Esophagus squamous epithelium (tissue), 5 donors: ENCODE measurements around the gene CDC42BPA. TPM values are rescaled to one million over a fixed set of nuclear protein-coding genes. Genes with fewer than 3 reads are reported as not detected.

Source experiments
- DNase-seq: peaks from one replicate; lab custom pipeline; 2025; lab: John Stamatoyannopoulos, UW
- H3K27ac ChIP-seq, 4 donors: fragments of 200-600 bp; sonication (generic); one replicate each; pipeline ENCODE4 v1.5.1; 2016 to 2019; ENCODE audit warnings: mild to moderate bottlenecking in 1 of 4
- H3K27me3 ChIP-seq, 4 donors: fragments of 200-600 bp; sonication (generic); 1 replicate in 3 of 4; 2 replicates in 1 of 4; pipeline versions ENCODE4 v1.5.1 to v1.6.0; 2017 to 2021; ENCODE audit warnings: antibody characterized with exemption in 1 of 4
- H3K36me3 ChIP-seq, 3 donors: fragments of 200-600 bp; sonication (generic); one replicate each; pipeline ENCODE4 v1.5.1; 2016 to 2019
- H3K4me1 ChIP-seq, 3 donors: fragments of 200-600 bp; sonication (generic); one replicate each; pipeline ENCODE4 v1.5.1; 2017 to 2019
- H3K4me3 ChIP-seq, 4 donors: fragments of 200-600 bp; sonication (generic); 1 replicate in 3 of 4; 2 replicates in 1 of 4; pipeline ENCODE4 v1.5.1; 2016 to 2019; ENCODE audit warnings: mild to moderate bottlenecking in 2 of 4, moderate library complexity in 1 of 4
- H3K9me3 ChIP-seq, 3 donors: fragments of 200-600 bp; sonication (generic); one replicate each; pipeline ENCODE4 v1.5.1; 2016 to 2019
- POLR2A ChIP-seq, 4 donors: fragments of 450-650 bp; IDR thresholded peaks; one replicate each; pipeline ENCODE4 v1.6.1; 2017; ENCODE audit warnings: antibody characterized with exemption in 4 of 4, mild to moderate bottlenecking in 4 of 4, moderate library complexity in 3 of 4
- WGBS, 2 donors: methylation state at CpG; one replicate each; pipeline ENCODE4 v1.1.5; 2018; 5-methylcytosine and 5-hydroxymethylcytosine counted together
- intact Hi-C: fragments of 100-400 bp; cut with DNase I; formaldehyde crosslinking; loops from one replicate; pipeline ENCODE4 v1.15.0; 2022
- total RNA-seq, 4 donors: library from RNA; depleted of rRNA; stranded (reverse); fragments of >200 nt; gene quantifications; one replicate each; pipeline ENCODE4 v1.1.0, GENCODE V29; 2016
- TF ChIP-seq, protein P1 (sequence below), 6 experiments: fragments of 450-650 bp in 4 of 6; fragments of 200-600 bp in 2 of 6; sonication (generic) in 2 of 6; IDR thresholded peaks; one replicate each; pipeline ENCODE4 v1.5.1; 2016 to 2019; ENCODE audit warnings: antibody characterized with exemption in 6 of 6, mild to moderate bottlenecking in 4 of 6, moderate library complexity in 4 of 6
- donor health status: DM: yes; HTN: yes; CAD: no.

Gene CDC42BPA
- total RNA-seq, 4 donors from 2014 or later, result 4.3 to 33.6 (median 17.2) TPM

DNA sequence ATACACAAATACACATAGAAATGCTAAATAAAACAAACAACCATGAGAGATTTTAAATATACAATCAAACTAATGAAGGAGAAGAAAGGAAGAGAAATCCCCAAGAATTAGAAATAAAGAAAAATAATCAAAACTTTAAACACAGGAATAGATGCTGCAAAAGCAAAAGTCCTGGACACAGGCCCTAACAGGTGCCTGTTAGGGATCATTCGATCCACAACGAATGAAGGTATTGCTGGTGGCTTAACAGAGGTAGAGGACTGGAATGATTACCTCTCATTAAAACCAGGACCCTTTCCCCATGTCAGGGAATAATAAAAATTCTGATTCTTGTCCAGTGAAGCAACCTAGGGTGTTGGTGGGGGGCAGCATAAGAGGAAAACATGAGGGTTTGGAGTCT, 56.8 kb downstream of the CDC42BPA start:
- Histone ChIP-seq H3K4me3 (no peak overlapping the region), H3K4me1 (peaks cover 0 to 4% (median 0%) of the 10 kb centered on the region in 3 donors), H3K27ac (no peak overlapping the region), H3K9me3 (no peaks in the 10 kb centered on the region), H3K36me3 (no peaks in the 10 kb centered on the region), H3K27me3 (no peaks in the 10 kb centered on the region)
- WGBS, 2 donors, result 87 to 91% methylated on average over 2 of the region's 2 CpGs
- no peak for DNase-seq
- intact Hi-C loops, result no loop called here
- TF ChIP-seq, protein P1, sequence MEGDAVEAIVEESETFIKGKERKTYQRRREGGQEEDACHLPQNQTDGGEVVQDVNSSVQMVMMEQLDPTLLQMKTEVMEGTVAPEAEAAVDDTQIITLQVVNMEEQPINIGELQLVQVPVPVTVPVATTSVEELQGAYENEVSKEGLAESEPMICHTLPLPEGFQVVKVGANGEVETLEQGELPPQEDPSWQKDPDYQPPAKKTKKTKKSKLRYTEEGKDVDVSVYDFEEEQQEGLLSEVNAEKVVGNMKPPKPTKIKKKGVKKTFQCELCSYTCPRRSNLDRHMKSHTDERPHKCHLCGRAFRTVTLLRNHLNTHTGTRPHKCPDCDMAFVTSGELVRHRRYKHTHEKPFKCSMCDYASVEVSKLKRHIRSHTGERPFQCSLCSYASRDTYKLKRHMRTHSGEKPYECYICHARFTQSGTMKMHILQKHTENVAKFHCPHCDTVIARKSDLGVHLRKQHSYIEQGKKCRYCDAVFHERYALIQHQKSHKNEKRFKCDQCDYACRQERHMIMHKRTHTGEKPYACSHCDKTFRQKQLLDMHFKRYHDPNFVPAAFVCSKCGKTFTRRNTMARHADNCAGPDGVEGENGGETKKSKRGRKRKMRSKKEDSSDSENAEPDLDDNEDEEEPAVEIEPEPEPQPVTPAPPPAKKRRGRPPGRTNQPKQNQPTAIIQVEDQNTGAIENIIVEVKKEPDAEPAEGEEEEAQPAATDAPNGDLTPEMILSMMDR (IDR thresholded peaks at IDR 0.05), result no peak
- TF ChIP-seq POLR2A (IDR thresholded peaks at IDR 0.05), result no peak

DNA sequence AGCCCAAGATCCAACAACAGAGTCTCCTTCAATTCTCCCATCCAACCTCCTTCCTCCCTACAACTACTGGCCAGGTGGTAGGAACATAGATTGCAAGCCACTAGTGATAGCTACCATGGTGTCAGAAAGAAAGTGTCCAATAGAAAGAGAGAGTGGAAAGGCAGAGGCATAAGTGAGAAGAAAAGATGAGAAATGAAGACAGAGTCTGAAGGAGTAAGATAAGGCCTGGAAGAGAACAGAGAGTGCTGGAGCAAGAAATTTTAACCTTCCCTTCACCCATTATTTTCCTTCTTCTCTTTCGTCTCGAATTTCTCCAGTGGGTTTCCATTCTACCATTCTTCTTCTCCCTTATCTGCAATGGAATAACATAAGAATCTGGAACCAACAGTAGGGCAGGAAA, 57.9 kb downstream of the CDC42BPA start:
- no peak for TF ChIP-seq POLR2A (IDR thresholded peaks at IDR 0.05)
- TF ChIP-seq, protein P1 (IDR thresholded peaks at IDR 0.05), result no peak
- intact Hi-C loops, result no loop called here
- Histone ChIP-seq H3K36me3 (no peaks in the 10 kb centered on the region), H3K27ac (no peak overlapping the region), H3K4me1 (no peaks in the 10 kb centered on the region), H3K4me3 (no peak overlapping the region), H3K9me3 (no peaks in the 10 kb centered on the region), H3K27me3 (no peaks in the 10 kb centered on the region)
- no peak for DNase-seq
- 81 to 90% methylated on average over 2 of the region's 2 CpGs for WGBS, 2 donors

DNA sequence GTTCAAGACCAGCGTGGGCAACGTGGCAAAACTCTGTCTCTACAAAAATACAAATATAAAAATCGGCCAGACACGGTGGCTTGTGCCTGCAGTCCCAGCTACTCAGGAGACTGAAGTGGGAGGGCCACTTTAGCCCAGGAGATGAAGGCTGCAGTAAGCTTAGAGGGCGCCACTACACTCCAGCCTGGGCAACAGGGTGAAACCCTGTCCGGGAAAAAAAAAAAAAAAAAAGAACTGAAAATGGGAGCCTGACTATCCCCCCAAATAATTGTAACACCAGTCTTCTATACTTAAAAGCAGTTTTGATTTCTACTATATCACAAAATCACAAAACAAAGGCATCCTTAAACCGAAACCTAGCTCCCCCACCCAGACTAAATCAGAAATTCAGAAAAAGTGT, 60.3 kb downstream of the CDC42BPA start:
- Histone ChIP-seq H3K4me3 (no peak overlapping the region), H3K27ac (no peak overlapping the region), H3K27me3 (no peaks in the 10 kb centered on the region), H3K9me3 (no peaks in the 10 kb centered on the region), H3K36me3 (no peaks in the 10 kb centered on the region), H3K4me1 (no peaks in the 10 kb centered on the region)
- no peak for DNase-seq
- intact Hi-C loops, result no loop called here
- 76 to 89% methylated on average over 7 of the region's 7 CpGs for WGBS, 2 donors
- TF ChIP-seq, protein P1 (IDR thresholded peaks at IDR 0.05), result no peak
- TF ChIP-seq POLR2A (IDR thresholded peaks at IDR 0.05), result no peak

DNA sequence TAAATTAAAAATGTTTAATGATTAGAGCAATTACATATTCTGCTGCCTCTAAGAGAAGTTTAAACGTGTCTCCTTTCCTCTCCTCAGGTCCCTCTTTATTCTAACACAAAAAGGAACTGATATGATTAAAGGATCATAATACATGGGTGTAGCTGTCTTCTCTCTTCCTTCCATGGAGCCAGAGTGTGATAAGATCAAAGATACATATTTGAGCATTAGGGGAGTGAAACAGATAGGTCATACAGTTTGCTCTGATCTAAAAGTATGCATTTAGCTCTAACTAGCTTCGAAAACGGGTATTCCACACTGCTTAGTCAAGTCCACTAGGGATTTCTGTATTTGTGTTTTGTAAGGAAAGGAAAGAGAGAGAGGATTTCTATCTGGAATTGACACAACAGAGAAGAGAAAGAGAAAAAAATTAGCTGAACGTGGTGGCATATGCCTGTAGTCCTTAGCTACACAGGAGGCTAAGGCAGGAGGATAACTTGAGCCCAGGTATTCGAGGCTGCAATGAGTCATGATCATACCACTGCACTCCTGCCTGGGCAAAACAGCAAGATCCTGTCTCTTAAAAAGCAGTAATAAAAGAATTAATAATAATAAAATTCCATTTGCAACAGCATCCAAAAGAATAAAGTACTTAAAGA, 63.1 kb downstream of the CDC42BPA start:
- DNase-seq, result no peak
- Histone ChIP-seq H3K36me3 (no peaks in the 10 kb centered on the region), H3K27me3 (no peaks in the 10 kb centered on the region), H3K4me3 (no peak overlapping the region), H3K9me3 (no peaks in the 10 kb centered on the region), H3K27ac (no peak overlapping the region), H3K4me1 (no peaks in the 10 kb centered on the region)
- intact Hi-C loops, result no loop called here
- WGBS, 2 donors, result 59 to 79% methylated on average over 5 of the region's 5 CpGs
- TF ChIP-seq, protein P1 (IDR thresholded peaks at IDR 0.05), result no peak
- TF ChIP-seq POLR2A (IDR thresholded peaks at IDR 0.05), result no peak

DNA sequence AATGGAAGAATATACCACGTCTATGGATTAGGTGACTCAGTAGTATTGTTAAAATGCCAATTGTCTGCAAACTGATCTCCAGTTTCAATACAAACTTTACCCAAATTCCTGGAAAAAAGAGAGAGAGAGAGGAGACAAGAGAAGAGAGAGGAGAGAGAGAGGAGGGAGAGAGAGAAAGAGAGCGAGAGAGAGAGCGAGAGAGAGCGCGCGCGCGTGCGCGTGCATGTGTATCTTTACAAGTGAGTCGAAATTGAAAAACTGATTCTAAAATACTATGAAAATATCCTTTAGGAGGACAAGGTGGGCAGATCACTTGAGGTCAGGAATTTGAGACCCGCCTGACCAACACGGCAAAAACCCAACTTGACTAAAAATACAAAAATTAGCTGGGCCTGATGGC, 65.2 kb downstream of the CDC42BPA start:
- H3K4me3 ChIP-seq, result no peak overlapping the region
- 84 to 96% methylated on average over 13 of the region's 13 CpGs for WGBS, 2 donors
- no peaks in the 10 kb centered on the region for H3K4me1 ChIP-seq
- no peaks in the 10 kb centered on the region for H3K36me3 ChIP-seq
- no peak overlapping the region for H3K27ac ChIP-seq
- TF ChIP-seq POLR2A (IDR thresholded peaks at IDR 0.05), result no peak
- TF ChIP-seq, protein P1 (IDR thresholded peaks at IDR 0.05), result no peak
- no peak for DNase-seq
- H3K27me3 ChIP-seq, result no peaks in the 10 kb centered on the region
- H3K9me3 ChIP-seq, result no peaks in the 10 kb centered on the region
- intact Hi-C loops, result no loop called here
